Erythroblast (primary cell): Measurements from ENCODE around the gene ZBTB17.
"Not testable (repeated sequence)": the region's sequence is repeated elsewhere in the genome, so short reads cannot be mapped to it uniquely, and the experiment has no call there.

ENCODE experiments used
- DNase-seq, 2 experiments: peaks; one replicate each; lab custom pipeline; 2025; lab: John Stamatoyannopoulos, UW
- GATA1 ChIP-seq: IDR thresholded peaks from 2 replicates; pipeline ENCODE4 v1.6.1; 2011; ENCODE audit warnings: low read depth, mild to moderate bottlenecking, control low read depth, low read length, moderate library complexity
- POLR2A ChIP-seq: IDR thresholded peaks from 2 replicates; pipeline ENCODE4 v1.6.1; 2011; ENCODE audit warnings: mild to moderate bottlenecking, low read length

ZBTB17 gene

DNA sequence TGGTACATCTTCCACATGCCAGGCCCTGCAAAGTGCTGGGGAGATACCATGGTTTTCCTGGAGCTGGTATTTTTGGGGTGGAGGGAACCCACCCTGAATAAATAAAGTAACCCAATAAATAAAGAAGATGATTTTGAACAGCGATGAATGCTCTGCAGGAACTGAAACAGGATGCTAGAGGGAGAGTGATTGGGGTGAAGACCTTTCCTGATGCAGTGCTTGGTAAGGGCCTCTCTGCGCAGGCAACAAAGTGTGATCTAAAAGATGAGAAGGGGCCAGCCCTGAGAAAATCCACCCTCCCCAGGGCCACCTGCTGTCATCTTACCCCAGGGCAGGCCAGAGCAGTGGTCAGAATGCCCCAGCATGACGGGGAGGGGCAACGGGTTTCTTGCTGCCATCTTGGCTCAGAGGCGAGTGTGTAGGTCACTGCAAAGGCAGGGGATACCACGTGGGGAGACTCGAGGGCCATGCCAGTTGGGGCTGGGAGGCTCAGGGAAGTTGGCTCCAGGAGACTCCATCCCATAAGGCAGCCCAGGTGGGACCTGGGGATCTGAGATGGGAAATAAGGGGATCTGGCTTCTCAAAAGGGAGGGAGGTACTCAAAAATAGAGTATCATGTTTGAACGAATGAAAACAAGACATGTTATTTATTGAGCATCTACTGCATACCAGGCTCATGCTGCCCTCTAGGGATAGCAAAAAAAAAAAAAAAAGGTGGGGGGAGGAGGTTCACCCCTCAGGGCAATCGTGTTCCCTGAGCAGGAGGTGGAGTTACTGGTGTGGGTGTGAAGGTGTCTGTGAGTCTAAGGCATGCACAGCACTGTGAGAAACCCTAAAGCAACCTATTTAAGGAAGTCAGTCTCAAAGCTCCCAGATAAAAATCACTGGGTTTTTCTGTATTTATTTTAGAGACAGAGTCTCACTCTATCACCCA is 30.9 kb upstream of the ZBTB17 start:
- no peak for TF ChIP-seq POLR2A
- no peak for TF ChIP-seq GATA1
- DNase-seq = peak in 1 of 2 experiments; percentile 28

DNA sequence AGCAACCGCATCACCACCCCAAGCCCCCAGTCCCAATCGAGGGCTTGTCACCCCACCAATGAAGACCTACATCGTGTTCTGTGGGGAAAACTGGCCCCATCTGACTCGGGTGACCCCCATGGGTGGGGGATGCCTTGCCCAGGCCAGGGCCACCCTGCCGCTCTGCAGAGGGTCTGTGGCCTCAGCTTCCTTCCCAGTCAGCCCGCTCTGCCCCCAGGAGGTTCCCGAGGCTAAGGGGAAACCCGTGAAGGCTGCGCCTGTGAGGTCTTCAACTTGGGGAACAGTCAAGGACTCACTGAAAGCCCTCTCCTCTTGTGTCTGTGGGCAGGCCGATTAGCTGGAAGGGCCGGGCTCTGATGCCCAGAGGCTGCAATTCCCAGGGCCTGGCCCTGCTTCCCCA is 30.1 kb upstream of the ZBTB17 start:
- TF ChIP-seq GATA1 (no peak), POLR2A (no peak)
- no peak for DNase-seq

DNA sequence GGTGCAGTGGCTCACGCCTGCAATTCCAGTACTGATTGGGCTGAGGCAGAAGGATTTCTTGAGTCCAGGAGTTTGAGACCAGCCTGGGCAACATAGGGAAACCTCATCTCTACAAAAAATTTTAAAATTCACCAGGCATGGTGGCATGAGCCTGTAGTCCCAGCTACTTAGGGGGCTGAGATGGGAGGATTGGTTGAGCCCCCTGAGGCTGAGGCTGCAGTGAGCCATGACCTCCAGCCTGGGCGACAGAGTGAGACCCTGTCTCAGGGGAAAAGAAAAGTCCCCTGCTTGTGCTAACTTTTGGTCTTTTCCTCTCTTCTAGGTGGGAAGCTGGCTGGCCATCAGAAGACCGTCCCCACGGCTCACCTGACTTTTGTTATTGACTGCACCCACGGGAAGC is 29.7 kb upstream of the ZBTB17 start:
- TF ChIP-seq GATA1 = no peak
- TF ChIP-seq POLR2A = no peak
- no peak for DNase-seq

DNA sequence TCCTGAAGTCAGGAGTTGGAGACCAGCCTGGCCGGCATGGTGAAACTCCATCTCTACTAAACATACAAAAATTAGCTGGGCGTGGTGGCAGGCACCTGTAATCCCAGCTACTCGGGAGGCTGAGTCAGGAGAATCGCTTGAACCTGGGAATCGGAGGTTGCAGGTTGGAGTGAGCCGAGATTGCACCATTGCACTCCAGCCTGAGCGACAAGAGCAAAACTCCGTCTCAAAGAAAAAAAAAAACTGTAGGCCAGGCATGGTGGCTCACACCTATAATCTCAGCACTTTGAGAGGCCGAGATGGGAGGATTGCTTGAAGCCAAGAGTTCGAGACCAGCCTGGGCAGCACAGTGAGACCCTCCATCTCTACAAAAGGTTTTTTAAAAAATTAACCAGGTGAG is 25.4 kb upstream of the ZBTB17 start:
- DNase-seq = not testable (repeated sequence)

DNA sequence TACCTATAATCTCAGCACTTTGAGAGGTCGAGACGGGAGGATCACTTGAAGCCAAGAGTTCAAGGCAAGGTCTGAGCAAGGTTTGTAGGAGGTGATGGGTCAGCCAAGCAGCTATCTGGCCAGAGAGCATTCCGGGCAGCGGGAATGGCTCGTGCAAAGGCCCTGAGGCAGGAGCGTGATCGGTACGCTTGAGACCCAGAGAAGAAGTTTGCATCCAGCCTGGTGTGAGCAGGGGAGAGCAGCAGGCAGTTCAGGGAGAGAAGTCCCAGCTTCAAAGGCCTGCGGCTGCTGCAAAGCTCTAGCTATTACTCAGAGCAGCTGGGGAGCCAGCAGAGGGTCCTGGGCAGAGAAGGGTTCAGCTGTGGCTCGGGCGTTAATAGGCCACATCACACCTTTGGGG is 23.0 kb upstream of the ZBTB17 start:
- no peak for DNase-seq
- TF ChIP-seq GATA1 (no peak), POLR2A (no peak)

DNA sequence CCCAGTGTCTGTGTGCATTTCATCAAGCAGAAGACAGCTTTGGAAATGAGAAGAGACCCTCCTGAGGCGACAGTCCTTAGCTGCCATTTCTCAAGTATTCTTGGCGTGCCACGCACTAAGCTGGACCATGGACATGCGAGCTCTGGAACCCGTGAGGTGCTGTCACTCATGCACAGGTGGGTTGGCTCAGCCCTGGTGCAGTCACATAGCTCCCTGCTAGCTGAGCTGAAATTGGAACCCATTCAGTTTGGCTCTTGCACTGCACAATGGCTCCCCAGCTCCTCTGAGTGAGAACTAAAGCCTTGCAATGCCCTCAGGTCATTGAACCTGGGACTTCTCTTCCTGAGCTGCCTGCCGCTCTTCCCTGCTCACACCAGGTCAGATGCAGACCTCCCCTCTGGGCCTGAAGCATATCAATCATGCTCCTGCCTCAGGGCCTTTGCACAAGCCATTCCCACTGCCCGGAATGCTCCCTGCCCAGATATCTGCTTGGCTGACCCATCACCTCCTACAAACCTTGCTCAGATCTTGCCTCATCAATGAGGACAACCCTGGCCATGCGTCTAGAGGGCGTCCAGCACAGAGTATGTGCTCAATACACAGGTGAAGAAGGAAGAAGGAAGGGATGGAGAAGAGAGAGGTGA is 21.9 kb upstream of the ZBTB17 start:
- TF ChIP-seq POLR2A = no peak
- no peak for TF ChIP-seq GATA1
- DNase-seq = no peak

DNA sequence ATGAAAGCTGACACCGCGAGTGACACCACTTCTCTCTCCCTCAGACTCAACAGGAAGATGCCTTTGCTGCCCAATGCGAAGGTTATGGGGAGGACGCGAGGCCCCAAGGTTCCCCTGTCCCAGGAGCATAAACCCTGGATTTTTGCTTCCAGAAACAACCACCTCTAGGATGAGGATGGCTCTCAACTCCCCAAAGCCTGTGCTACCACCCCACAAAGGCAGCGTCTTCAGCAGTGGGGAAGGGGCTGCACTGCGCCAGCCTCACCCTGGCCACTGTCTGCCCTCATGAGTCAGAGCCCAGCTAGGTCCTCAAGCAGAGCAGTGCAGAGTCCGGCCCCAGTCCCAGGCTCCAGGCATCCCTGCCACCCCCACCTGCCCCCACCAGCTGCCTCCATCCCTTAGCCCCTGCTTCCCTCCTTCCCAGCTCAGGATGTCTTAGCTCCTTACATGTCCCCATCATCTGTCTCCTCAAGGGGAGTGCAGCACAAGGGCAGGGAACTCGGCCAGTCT is 21.2 kb upstream of the ZBTB17 start:
- DNase-seq = no peak
- TF ChIP-seq GATA1 = no peak
- no peak for TF ChIP-seq POLR2A

DNA sequence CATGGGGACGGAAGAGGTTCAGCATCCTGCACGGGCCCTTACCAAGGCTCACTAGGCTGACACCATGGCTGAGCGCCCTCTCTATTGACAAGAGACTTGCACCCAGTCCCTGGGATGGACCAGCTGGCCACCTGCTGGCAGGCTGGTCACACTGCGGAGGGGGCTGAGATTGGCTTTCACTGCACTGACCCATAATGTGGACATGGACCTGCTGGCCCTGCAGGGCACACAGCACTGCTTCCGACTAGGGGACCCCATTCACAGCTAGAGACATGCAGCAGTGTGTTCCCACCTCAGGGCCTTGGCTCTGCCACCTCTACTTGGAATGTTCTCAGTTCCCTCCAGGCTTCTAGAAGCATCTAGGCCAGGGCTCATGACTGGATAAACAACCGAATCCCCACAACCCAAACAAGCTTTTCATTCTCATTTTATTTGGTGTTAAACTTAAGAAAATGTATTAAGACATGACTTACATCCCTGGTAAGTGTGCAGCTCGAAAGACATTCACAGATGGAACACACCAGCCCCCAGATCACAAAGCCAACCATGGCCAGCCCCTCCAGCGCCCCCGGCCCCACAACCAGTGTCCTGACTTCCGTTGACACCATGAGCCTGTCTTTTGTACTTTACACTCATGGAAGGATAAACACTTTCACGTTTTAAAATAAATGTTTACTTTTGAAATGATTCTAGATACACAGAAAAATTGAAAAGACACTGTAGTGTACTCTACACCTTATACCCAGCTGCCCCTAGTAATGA is 18.9 kb upstream of the ZBTB17 start:
- DNase-seq = peak; percentile 56 to 74
- TF ChIP-seq POLR2A (no peak), GATA1 (no peak)

DNA sequence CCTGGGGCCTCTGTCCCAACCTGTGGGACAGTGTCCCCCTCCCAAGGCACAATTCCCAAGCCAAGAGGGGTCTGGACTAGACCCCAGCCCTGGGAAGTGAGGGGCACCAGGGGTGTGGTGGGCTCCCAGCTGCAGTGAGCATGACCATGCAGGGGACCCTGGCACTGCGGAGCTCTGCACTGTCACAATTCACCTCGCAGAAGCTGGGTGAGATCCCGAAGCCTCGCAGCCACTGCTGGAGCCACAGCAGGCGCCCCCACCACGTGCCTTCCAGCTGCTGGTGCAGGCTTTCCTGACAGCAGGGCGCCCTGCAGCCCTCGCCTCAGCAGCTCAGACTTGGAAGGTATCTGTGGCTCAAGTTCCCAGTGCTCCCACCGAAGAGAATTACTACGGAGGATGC is 18.2 kb upstream of the ZBTB17 start:
- TF ChIP-seq GATA1 = no peak
- TF ChIP-seq POLR2A = no peak
- DNase-seq = no peak

DNA sequence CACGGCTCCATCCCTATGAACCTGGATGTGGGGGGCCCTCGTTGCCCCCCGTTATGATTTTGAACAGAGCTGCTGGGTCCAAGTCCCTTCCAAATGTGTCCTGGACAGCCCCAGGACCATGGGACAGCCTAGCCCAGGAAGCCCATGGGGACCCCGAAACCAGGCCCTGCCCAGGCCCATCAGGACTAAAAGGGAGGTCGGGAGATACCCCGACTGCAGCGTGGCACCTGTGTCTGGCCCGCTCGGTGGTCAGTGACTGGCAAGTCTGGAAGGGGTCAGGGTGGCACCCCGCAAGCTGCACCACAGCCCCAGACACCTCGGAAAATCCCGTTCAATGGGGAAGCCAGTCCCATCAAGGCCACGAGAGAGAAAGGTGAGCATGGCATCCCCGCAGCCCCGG is 17.8 kb upstream of the ZBTB17 start:
- TF ChIP-seq POLR2A = no peak
- no peak for TF ChIP-seq GATA1
- no peak for DNase-seq

DNA sequence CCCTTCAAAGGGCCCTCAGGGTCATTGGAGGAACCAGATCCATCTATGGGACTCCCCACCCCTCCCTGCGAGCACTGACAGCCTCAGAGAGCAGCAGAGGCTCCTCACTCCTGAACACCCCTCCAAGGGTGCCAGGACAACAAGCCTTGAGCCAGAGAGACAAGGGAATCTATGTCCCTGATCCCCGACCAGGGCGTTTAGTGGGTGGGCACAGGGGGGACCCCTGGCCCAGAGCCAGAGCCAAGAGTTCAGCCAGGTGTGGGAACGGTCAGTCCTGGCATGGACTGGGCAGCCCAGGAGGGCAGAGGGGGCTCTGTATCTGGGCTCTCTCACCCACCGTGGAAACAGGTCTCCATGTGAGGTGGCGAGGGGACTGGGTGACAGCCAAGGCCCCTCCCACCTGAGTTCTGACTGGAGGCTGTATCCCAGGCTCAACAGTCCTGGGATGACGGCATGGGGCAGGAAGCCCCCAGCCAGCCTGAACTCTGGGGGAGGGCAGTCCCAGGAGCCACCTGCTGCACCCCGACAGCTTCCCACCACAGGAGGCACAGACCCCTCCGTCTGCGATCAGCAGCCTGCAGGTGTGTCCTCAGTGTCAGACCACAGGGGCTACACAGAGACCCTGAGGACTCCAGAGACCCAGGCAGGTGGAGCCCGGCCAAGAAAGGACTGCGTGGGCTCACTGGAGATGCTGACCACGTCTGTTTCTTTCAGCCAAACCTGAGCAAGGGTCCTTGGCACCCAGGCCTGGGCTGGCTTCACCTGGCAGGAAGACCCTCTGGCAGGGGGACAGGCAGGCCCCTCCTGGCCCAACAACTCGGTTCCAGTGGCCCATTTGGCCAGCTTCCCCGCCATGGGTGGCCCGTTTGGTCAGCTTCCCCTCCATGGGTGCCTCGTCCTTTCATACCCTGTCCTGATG is 16.9 kb upstream of the ZBTB17 start:
- no peak for DNase-seq
- TF ChIP-seq POLR2A = no peak
- TF ChIP-seq GATA1 = no peak

DNA sequence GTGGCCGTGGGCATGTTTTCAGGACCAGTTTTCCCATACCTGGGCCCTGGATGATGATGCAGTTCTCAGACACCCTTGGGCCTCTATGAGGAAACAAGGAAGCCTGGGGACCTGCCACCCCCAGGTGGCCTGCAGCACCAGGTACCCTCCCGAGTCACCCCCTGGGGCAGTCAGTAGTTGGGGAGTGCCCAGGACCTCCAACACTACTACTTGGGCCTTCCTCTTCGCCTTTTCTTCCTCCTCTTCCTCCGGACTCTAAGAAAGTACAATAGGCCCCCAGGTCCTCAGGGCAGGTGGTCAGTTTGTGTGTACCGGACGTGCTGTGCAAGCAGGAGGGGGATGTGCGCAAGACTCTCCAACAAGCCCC is 16.3 kb upstream of the ZBTB17 start:
- DNase-seq = no peak
- TF ChIP-seq POLR2A (no peak), GATA1 (no peak)

DNA sequence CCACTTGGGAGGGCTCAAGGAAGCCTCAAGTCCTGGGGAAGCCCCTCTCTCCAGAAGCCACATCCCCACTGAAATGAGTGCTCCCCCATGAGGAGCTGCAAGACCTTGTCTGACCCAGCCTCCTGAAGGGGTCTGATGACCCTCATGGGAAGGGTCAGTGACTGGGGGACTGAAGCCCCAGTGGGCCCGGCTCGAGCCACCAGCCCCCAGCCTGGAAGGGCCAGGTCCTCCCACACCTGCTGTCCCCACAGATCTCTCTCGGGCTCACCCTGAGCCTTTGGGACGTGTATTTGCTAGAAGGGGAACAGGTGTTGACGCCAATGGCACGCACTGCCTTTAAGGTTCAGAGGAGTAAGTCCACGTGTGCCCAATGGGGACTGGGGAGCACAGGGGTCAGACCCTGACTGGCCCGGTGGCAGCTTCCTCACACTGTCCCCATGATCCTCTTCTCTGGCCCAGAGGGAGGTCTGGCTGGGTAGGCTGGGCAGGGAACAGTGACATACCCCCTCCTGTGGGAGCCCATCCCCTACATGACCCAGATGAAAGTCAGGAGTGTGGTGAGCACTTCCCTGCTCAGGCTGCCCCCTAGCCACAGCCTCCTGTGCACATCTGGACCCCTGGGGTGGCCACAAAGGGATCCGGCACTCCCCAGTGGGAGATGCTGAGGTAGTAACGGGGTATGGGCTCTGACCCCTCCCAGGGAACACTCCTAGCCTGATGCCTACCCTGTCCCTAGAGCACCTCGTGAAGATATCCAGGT is 15.7 kb upstream of the ZBTB17 start:
- TF ChIP-seq GATA1 (no peak), POLR2A (no peak)
- no peak for DNase-seq

DNA sequence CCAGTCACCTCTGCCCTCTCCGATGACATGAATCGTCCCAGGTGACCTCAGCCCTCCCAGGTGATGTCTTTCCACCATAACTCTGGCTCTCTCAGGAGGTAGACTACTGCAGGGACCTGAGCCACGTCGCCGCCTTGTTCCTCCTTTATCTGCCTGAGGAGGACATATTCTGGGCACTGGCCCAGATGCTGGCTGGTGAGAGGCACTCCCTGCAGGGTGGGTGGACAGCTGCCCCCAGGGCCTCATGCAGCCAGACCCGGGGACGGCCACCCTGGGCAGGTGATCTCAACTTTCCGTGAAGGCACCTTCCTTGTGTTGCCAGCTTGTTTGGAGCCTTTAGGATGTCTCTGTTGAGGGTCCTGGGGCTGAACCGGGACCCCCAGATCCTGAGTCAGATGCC is 13.9 kb upstream of the ZBTB17 start:
- TF ChIP-seq POLR2A (no peak), GATA1 (no peak)
- no peak for DNase-seq
